GM20431 (cell line): ENCODE results near the gene EPAS1.

Experiments used
- in situ Hi-C: fragments of 300-500 bp; cut with MseI, MboI; formaldehyde crosslinking; loops from one replicate; pipeline ENCODE4 v1.15.0; 2020; ENCODE audit warnings: low sequenced_read_pairs; ENCODE audit not compliant: unreplicated experiment

Gene EPAS1

GRCh38 chr2:46377666-46378560 is 80.7 kb downstream of the EPAS1 start:
- in situ Hi-C loops = no loop called here

GRCh38 chr2:46378616-46379015 is 81.4 kb downstream of the EPAS1 start:
- in situ Hi-C loops = no loop called here

- in situ Hi-C loops = no loop called here
These were observed 82.2 kb downstream of the EPAS1 start for GRCh38 chr2:46379213-46380037.

GRCh38 chr2:46380038-46380940 is 83.1 kb downstream of the EPAS1 start:
- in situ Hi-C loops = no loop called here

- in situ Hi-C loops = no loop called here
These were observed 84.1 kb downstream of the EPAS1 start for GRCh38 chr2:46381263-46381849.

GRCh38 chr2:46381871-46382270 is 84.7 kb downstream of the EPAS1 start:
- in situ Hi-C loops = no loop called here

- in situ Hi-C loops = no loop called here
These were observed 85.3 kb downstream of the EPAS1 start for GRCh38 chr2:46382331-46383112.

- in situ Hi-C loops = no loop called here
These were observed 85.8 kb downstream of the EPAS1 start for GRCh38 chr2:46383113-46383395.

GRCh38 chr2:46383784-46384456 is 86.7 kb downstream of the EPAS1 start:
- in situ Hi-C loops = no loop called here

GRCh38 chr2:46384457-46384815 is 87.2 kb downstream of the EPAS1 start:
- in situ Hi-C loops = no loop called here

- in situ Hi-C loops = no loop called here
These were observed 88.8 kb downstream of the EPAS1 start for GRCh38 chr2:46385786-46386577.

GRCh38 chr2:46386763-46387162 is 89.6 kb downstream of the EPAS1 start:
- in situ Hi-C loops = no loop called here

- in situ Hi-C loops = no loop called here
These were observed 90.1 kb downstream of the EPAS1 start for GRCh38 chr2:46387292-46387691.

- in situ Hi-C loops = no loop called here
These were observed 90.8 kb downstream of the EPAS1 start for GRCh38 chr2:46387886-46388515.

GRCh38 chr2:46388881-46389280 is 91.7 kb downstream of the EPAS1 start:
- in situ Hi-C loops = no loop called here

GRCh38 chr2:46389417-46389916 is 92.3 kb downstream of the EPAS1 start:
- in situ Hi-C loops = no loop called here

GRCh38 chr2:46390036-46390435 is 92.8 kb downstream of the EPAS1 start:
- in situ Hi-C loops = no loop called here
